MM.1S (cell line): ENCODE data around the gene KIRREL2.

Experiments used
- CTCF ChIP-seq: fragments of 300-600 bp; sonication (generic); IDR thresholded peaks from 2 replicates; pipeline ENCODE4 v1.5.1; 2016; ENCODE audit warnings: antibody characterized with exemption, low read length, mixed read lengths
- EZH2 ChIP-seq: fragments of 300-600 bp; sonication (generic); optimal IDR thresholded peaks from 2 replicates; pipeline ENCODE3; 2017; ENCODE audit warnings: low read depth, mild to moderate bottlenecking, antibody characterized with exemption, low read length, mixed read lengths
- EZH2phosphoT487 ChIP-seq: fragments of 300-600 bp; sonication (generic); IDR thresholded peaks from 2 replicates; pipeline ENCODE4 v1.6.1; 2018; ENCODE audit warnings: antibody characterized with exemption, low read length

- TF ChIP-seq CTCF: no peak
- no peak for TF ChIP-seq EZH2
- no peak for TF ChIP-seq EZH2phosphoT487
These were observed 30.5 kb downstream of the KIRREL2 start for GRCh38 chr19:35887197-35887596.
